Measurements from ENCODE around the gene LRMDA.

DNA sequence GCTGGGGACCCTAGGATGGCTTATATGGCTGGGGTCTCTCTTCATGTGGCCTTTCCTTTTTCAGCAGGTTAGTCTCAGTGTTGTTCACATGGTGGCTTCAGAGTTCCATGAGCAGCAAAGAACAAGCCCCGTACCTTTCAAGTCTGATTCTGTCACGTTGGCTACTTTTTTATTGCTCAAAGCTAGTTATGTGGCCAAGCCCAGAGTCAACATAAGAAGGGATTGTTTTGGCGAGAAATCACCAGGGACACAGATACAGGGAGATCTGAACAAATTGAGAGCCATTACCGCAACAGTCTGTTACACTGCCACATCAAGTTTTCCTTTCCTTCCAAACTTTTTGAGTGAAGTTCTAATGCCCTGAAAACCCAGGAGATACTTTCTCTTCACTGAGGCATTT, 770.5 kb downstream of the LRMDA start:
- TF ChIP-seq, protein P1, sequence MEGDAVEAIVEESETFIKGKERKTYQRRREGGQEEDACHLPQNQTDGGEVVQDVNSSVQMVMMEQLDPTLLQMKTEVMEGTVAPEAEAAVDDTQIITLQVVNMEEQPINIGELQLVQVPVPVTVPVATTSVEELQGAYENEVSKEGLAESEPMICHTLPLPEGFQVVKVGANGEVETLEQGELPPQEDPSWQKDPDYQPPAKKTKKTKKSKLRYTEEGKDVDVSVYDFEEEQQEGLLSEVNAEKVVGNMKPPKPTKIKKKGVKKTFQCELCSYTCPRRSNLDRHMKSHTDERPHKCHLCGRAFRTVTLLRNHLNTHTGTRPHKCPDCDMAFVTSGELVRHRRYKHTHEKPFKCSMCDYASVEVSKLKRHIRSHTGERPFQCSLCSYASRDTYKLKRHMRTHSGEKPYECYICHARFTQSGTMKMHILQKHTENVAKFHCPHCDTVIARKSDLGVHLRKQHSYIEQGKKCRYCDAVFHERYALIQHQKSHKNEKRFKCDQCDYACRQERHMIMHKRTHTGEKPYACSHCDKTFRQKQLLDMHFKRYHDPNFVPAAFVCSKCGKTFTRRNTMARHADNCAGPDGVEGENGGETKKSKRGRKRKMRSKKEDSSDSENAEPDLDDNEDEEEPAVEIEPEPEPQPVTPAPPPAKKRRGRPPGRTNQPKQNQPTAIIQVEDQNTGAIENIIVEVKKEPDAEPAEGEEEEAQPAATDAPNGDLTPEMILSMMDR (conservative IDR thresholded peaks at IDR 0.05; ENCODE audit: low read length): no peak
- TF ChIP-seq EZH2phosphoT487 (IDR thresholded peaks at IDR 0.05; ENCODE audit: borderline replicate concordance): no peak

Measured in Loucy (cell line).